ENCODE data around the gene PIEZO1.
A peak's percentile ranks its signal among the peaks of the same experiment; 100 is the strongest.

The PIEZO1 gene

GRCh38 chr16:88736088-88736487, 48.9 kb downstream of the PIEZO1 start:
- no peak overlapping the region for H3K27ac ChIP-seq
- TF ChIP-seq, protein P1, sequence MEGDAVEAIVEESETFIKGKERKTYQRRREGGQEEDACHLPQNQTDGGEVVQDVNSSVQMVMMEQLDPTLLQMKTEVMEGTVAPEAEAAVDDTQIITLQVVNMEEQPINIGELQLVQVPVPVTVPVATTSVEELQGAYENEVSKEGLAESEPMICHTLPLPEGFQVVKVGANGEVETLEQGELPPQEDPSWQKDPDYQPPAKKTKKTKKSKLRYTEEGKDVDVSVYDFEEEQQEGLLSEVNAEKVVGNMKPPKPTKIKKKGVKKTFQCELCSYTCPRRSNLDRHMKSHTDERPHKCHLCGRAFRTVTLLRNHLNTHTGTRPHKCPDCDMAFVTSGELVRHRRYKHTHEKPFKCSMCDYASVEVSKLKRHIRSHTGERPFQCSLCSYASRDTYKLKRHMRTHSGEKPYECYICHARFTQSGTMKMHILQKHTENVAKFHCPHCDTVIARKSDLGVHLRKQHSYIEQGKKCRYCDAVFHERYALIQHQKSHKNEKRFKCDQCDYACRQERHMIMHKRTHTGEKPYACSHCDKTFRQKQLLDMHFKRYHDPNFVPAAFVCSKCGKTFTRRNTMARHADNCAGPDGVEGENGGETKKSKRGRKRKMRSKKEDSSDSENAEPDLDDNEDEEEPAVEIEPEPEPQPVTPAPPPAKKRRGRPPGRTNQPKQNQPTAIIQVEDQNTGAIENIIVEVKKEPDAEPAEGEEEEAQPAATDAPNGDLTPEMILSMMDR (IDR thresholded peaks at IDR 0.05) = no peak
- TF ChIP-seq ZFX (IDR thresholded peaks at IDR 0.05; ENCODE audit: borderline replicate concordance) = no peak

- TF ChIP-seq ZFX (IDR thresholded peaks at IDR 0.05; ENCODE audit: borderline replicate concordance) = no peak
- TF ChIP-seq, protein P1 (IDR thresholded peaks at IDR 0.05) = no peak
- no peak overlapping the region for H3K27ac ChIP-seq
Observed at GRCh38 chr16:88735616-88736015, 49.4 kb downstream of the PIEZO1 start.

DNA sequence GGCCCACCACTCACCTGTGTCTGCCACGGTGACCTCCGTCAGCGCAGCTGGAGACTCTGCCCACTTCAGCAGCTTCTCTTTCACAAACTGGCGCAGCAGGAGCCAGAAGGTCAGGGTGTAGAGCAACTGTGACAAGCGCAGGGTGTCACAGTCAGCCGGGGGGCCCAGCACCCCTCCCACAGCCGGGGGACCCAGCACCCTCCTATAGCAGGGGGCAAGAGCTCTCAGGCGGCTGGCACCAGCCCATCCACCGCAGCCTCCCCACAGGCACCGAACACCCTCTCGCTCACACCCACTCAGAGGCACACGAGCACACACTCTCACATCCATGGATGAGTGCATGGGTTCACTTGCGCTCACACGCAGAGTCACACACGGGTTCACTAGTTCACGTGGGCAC, 49.9 kb downstream of the PIEZO1 start:
- no peak overlapping the region for H3K27ac ChIP-seq
- TF ChIP-seq, protein P1 (IDR thresholded peaks at IDR 0.05) = no peak
- TF ChIP-seq ZFX (IDR thresholded peaks at IDR 0.05; ENCODE audit: borderline replicate concordance) = no peak

GRCh38 chr16:88734361-88734728, 50.7 kb downstream of the PIEZO1 start:
- TF ChIP-seq, protein P1 (IDR thresholded peaks at IDR 0.05) = no peak
- TF ChIP-seq ZFX (IDR thresholded peaks at IDR 0.05; ENCODE audit: borderline replicate concordance) = no peak
- H3K27ac ChIP-seq = no peak overlapping the region

- TF ChIP-seq, protein P1 (IDR thresholded peaks at IDR 0.05) = no peak
- TF ChIP-seq ZFX (IDR thresholded peaks at IDR 0.05; ENCODE audit: borderline replicate concordance) = no peak
- H3K27ac ChIP-seq = no peak overlapping the region
Observed at GRCh38 chr16:88733630-88734360, 51.2 kb downstream of the PIEZO1 start.

GRCh38 chr16:88732961-88733294, 52.1 kb downstream of the PIEZO1 start:
- 0 out of 2 replicates have a peak overlapping the region, but pooled peaks have one; percentile 23 for H3K27ac ChIP-seq
- TF ChIP-seq, protein P1 (IDR thresholded peaks at IDR 0.05) = no peak
- TF ChIP-seq ZFX (IDR thresholded peaks at IDR 0.05; ENCODE audit: borderline replicate concordance) = no peak

DNA sequence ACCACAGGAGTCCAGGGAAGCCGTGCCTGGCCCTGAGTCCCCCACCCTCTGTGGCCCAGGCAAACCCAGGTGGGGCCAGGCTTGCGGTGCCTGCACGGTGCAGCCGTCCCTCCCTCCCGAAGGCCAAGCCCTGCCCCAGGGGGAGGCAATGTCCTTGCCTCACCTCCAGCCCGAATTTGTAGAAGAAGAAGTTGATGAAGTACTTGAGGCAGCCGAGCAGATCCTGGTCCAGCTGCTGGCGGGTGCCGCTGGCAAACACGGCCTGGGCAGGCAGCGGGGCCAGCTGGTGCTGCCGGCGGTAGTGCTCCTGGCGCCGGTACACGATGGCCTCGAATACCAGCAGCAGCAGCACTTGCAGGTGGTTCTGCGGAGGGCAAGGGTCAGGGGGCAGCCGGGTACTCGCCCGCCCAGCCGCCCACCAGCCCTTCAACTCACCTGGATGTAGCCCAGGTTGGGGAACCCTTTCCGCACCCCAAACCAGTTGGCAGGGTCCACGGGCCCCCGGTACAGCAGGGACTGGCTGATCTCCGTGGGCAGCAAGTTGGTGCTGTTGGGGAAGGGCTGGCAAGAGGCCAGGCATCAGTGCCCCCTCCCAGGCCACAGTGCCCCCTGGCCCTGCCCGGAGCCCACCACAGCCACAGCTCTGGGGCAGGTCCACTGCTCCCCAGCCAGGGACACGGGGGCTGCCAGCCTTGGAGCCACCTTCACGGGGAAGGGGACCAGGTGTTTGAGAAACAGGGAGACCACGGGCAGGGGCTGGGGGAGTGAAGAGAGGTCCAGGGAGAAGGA, 52.7 kb downstream of the PIEZO1 start:
- TF ChIP-seq, protein P1 (IDR thresholded peaks at IDR 0.05) = no peak
- no peak for TF ChIP-seq ZFX (IDR thresholded peaks at IDR 0.05; ENCODE audit: borderline replicate concordance)
- H3K27ac ChIP-seq = peak overlapping the region; percentile 23; the same call in 1 of the 2 replicates

All from 22Rv1 (cell line).